HepG2 (cell line): Measurements from ENCODE around the gene TMEM220. TPM values are rescaled to one million over a fixed set of nuclear protein-coding genes. Genes with fewer than 3 reads are reported as not detected.

Source experiments
- ATAD3A ChIP-seq: sonication (generic); formaldehyde crosslinking; IDR thresholded peaks from 2 replicates; pipeline ENCODE4 v1.4.0; 2020; ENCODE audit warnings: missing genetic modification reagents
- ATF7 ChIP-seq, 2 experiments: fragments of 450-650 bp in 1 of 2; sonication (generic) in 1 of 2; formaldehyde crosslinking in 1 of 2; IDR thresholded peaks; 2 replicates each; pipeline versions ENCODE4 v1.4.0 to v1.6.1; 2016 to 2020; ENCODE audit warnings: antibody characterized with exemption in 1 of 2, mild to moderate bottlenecking in 1 of 2, missing genetic modification reagents in 1 of 2
- DDIT3 ChIP-seq: sonication (generic); formaldehyde crosslinking; IDR thresholded peaks from 2 replicates; pipeline ENCODE4 v1.4.0; 2020; ENCODE audit warnings: mild to moderate bottlenecking, missing genetic modification reagents
- DZIP1 ChIP-seq: sonication (generic); formaldehyde crosslinking; IDR thresholded peaks from 2 replicates; pipeline ENCODE4 v1.5.0; 2020; ENCODE audit warnings: mild to moderate bottlenecking, missing genetic modification reagents
- ETV6 ChIP-seq: sonication (generic); formaldehyde crosslinking; conservative IDR thresholded peaks from 2 replicates; pipeline ENCODE4 v1.4.0; 2020; ENCODE audit warnings: missing genetic modification reagents
- HOXA5 ChIP-seq: sonication (generic); formaldehyde crosslinking; IDR thresholded peaks from 2 replicates; pipeline ENCODE4 v1.4.0; 2020; ENCODE audit warnings: missing genetic modification reagents
- POLR2AphosphoS2 ChIP-seq: IDR thresholded peaks from 2 replicates; pipeline ENCODE4 v1.6.1; 2011; ENCODE audit warnings: low read depth, low read length, improper control_type of control experiment
- REL ChIP-seq: sonication (generic); formaldehyde crosslinking; conservative IDR thresholded peaks from 2 replicates; pipeline ENCODE4 v1.8.0; 2022; ENCODE audit warnings: mild to moderate bottlenecking, missing genetic modification reagents, moderate library complexity
- RERE ChIP-seq: IDR thresholded peaks from 2 replicates; pipeline ENCODE4 v1.6.1; 2016; ENCODE audit warnings: low read depth, missing genetic modification reagents, missing compliant biosample characterization
- TEF ChIP-seq: sonication (generic); formaldehyde crosslinking; IDR thresholded peaks from 2 replicates; pipeline ENCODE4 v1.5.0; 2020; ENCODE audit warnings: missing genetic modification reagents
- TFAP4 ChIP-seq: sonication (generic); IDR thresholded peaks from 2 replicates; pipeline ENCODE4 v1.6.1; 2016; ENCODE audit warnings: low read depth, borderline replicate concordance
- ZNF383 ChIP-seq: sonication (generic); formaldehyde crosslinking; IDR thresholded peaks from 2 replicates; pipeline ENCODE4 v1.4.0; 2020; ENCODE audit warnings: missing genetic modification reagents, mild to moderate bottlenecking, borderline replicate concordance
- ZNF512 ChIP-seq: sonication (generic); formaldehyde crosslinking; IDR thresholded peaks from 2 replicates; pipeline ENCODE4 v1.4.0; 2020; ENCODE audit warnings: mild to moderate bottlenecking, missing genetic modification reagents
- ZNF790 ChIP-seq: sonication (generic); formaldehyde crosslinking; IDR thresholded peaks from 2 replicates; pipeline ENCODE4 v1.8.0; 2022; ENCODE audit warnings: missing genetic modification reagents, mild to moderate bottlenecking, borderline replicate concordance
- ZNF883 ChIP-seq: sonication (generic); formaldehyde crosslinking; IDR thresholded peaks from 2 replicates; pipeline ENCODE4 v1.5.1; 2020; ENCODE audit warnings: mild to moderate bottlenecking, missing genetic modification reagents; ENCODE audit errors: not compliant biosample characterization
- polyA plus RNA-seq, 8 experiments: library from polyadenylated mRNA; depleted of rRNA in 3 of 8; stranded (reverse) in 7 of 8; unstranded in 1 of 8; fragments of >200 nt; fragmentation: Illumina TruSeq in 4 of 8; extraction: Trizol in 4 of 8; gene quantifications; 2 replicates each; pipeline versions ENCODE4 v1.2.1 to v1.2.3, GENCODE V29; 2011 to 2016; ENCODE audit warnings: low read depth in 4 of 8, missing spikeins in 1 of 8, mixed read lengths in 1 of 8; ENCODE audit not compliant: insufficient read depth in 1 of 8
- total RNA-seq, 5 experiments: library from RNA; depleted of rRNA; stranded (reverse); fragments of >200 nt; fragmentation: Illumina TruSeq; extraction: Trizol; gene quantifications; 2 replicates each; pipeline ENCODE4 v1.2.3, GENCODE V29; 2016; ENCODE audit warnings: low read depth in 1 of 5

Gene TMEM220
- total and polyA plus RNA-seq, 2 of the 13 experiments (the other 11 are each of a cell fraction or from before 2014, with no cell fraction given), result 1.3 to 2.2 TPM

- TF ChIP-seq TFAP4, result peak; percentile 14; the same call in 1 of the 2 replicates
- peak; percentile 2 for TF ChIP-seq ZNF883 (CRISPR knock-in tag)
- no peak for TF ChIP-seq ZNF383 (CRISPR knock-in tag)
- TF ChIP-seq HOXA5 (CRISPR knock-in tag), result peak; percentile 91
- peak; percentile 89; the same call in 1 of the 2 replicates for TF ChIP-seq ZNF790 (CRISPR knock-in tag)
- TF ChIP-seq POLR2AphosphoS2, result no peak
- no peak for TF ChIP-seq DDIT3 (CRISPR knock-in tag)
- no peak for TF ChIP-seq ATF7 (IDR thresholded peaks at IDR 0.05)
- peak; percentile 31 for TF ChIP-seq ATF7 (CRISPR knock-in tag; IDR thresholded peaks at IDR 0.05)
- no peak for TF ChIP-seq ZNF512
- TF ChIP-seq ATAD3A, result no peak
- peak; percentile 77; the same call in 1 of the 2 replicates for TF ChIP-seq ETV6 (CRISPR knock-in tag)
- no peak for TF ChIP-seq REL
- TF ChIP-seq DZIP1 (CRISPR knock-in tag), result 0 out of 2 replicates have a peak, but pooled peaks have one; percentile 73
- peak; percentile 63; the same call in 1 of the 2 replicates for TF ChIP-seq TEF
- TF ChIP-seq RERE, result no peak
Measured at GRCh38 chr17:10697092-10698081, 32.4 kb downstream of the TMEM220 start, which contains the start of the genes ADPRM and SCO1 (continued).
